Measurements from ENCODE around the gene RASAL2. TPM values are rescaled to one million over a fixed set of nuclear protein-coding genes. Genes with fewer than 3 reads are reported as not detected.

RASAL2 gene
- total RNA-seq, 1 experiment from 2014 or later, result not detected

GRCh38 chr1:178362747-178363146 lies 268.8 kb downstream of the RASAL2 start:
- Histone ChIP-seq H4K20me1 (ENCODE audit: insufficient read depth, low read depth, low read length) (no peaks in the 10 kb centered on the region), H3K9me2 (replicated peaks; ENCODE audit: insufficient read depth, low read length) (no peaks in the 10 kb centered on the region), H3K9me3 (ENCODE audit: low read length) (no peaks in the 10 kb centered on the region), H2AFZ (ENCODE audit: low read length) (peak overlapping the region; percentile 77; the same call in 1 of the 2 replicates), H3K36me3 (ENCODE audit: insufficient read depth, low read length) (no peaks in the 10 kb centered on the region), H3K4me1 (ENCODE audit: low read length) (peaks cover 4% of the 10 kb centered on the region; the same call in 1 of the 2 replicates), H3K79me2 (ENCODE audit: low read length) (no peaks in the 10 kb centered on the region), H3K4me3 (ENCODE audit: low read length) (no peak overlapping the region), H3K4me2 (ENCODE audit: low read depth, low read length, poor library complexity, severe bottlenecking) (no peak overlapping the region), H3K27ac (ENCODE audit: low read length) (no peak overlapping the region), H3K27me3 (ENCODE audit: low read length) (no peaks in the 10 kb centered on the region), H3K9ac (ENCODE audit: low read length) (no peak overlapping the region)
- no peak for DNase-seq

GRCh38 chr1:178364782-178365181 lies 270.9 kb downstream of the RASAL2 start:
- H3K27ac ChIP-seq (ENCODE audit: low read length), result no peak overlapping the region
- no peaks in the 10 kb centered on the region for H3K9me3 ChIP-seq (ENCODE audit: low read length)
- H3K4me1 ChIP-seq (ENCODE audit: low read length), result peaks cover 4% of the 10 kb centered on the region
- H4K20me1 ChIP-seq (ENCODE audit: insufficient read depth, low read depth, low read length), result no peaks in the 10 kb centered on the region
- H3K4me3 ChIP-seq (ENCODE audit: low read length), result no peak overlapping the region
- no peak overlapping the region for H3K9ac ChIP-seq (ENCODE audit: low read length)
- H3K36me3 ChIP-seq (ENCODE audit: insufficient read depth, low read length), result no peaks in the 10 kb centered on the region
- no peak overlapping the region for H2AFZ ChIP-seq (ENCODE audit: low read length)
- H3K79me2 ChIP-seq (ENCODE audit: low read length), result no peaks in the 10 kb centered on the region
- no peaks in the 10 kb centered on the region for H3K27me3 ChIP-seq (ENCODE audit: low read length)
- no peak for DNase-seq
- no peaks in the 10 kb centered on the region for H3K9me2 ChIP-seq (replicated peaks; ENCODE audit: insufficient read depth, low read length)
- no peak overlapping the region for H3K4me2 ChIP-seq (ENCODE audit: low read depth, low read length, poor library complexity, severe bottlenecking)

- Histone ChIP-seq H3K36me3 (ENCODE audit: insufficient read depth, low read length) (no peaks in the 10 kb centered on the region), H3K4me1 (ENCODE audit: low read length) (peaks cover 4% of the 10 kb centered on the region), H3K4me2 (ENCODE audit: low read depth, low read length, poor library complexity, severe bottlenecking) (no peak overlapping the region), H3K27ac (ENCODE audit: low read length) (no peak overlapping the region), H2AFZ (ENCODE audit: low read length) (no peak overlapping the region), H3K79me2 (ENCODE audit: low read length) (no peaks in the 10 kb centered on the region), H3K9ac (ENCODE audit: low read length) (no peak overlapping the region), H3K9me3 (ENCODE audit: low read length) (no peaks in the 10 kb centered on the region), H3K27me3 (ENCODE audit: low read length) (no peaks in the 10 kb centered on the region), H4K20me1 (ENCODE audit: insufficient read depth, low read depth, low read length) (no peaks in the 10 kb centered on the region), H3K9me2 (replicated peaks; ENCODE audit: insufficient read depth, low read length) (no peaks in the 10 kb centered on the region), H3K4me3 (ENCODE audit: low read length) (no peak overlapping the region)
- no peak for DNase-seq
Observed at GRCh38 chr1:178367151-178367550, 273.2 kb downstream of the RASAL2 start.

GRCh38 chr1:178368208-178368607 lies 274.3 kb downstream of the RASAL2 start:
- H3K27me3 ChIP-seq (ENCODE audit: low read length), result no peaks in the 10 kb centered on the region
- no peaks in the 10 kb centered on the region for H3K9me3 ChIP-seq (ENCODE audit: low read length)
- no peak for DNase-seq
- H3K9me2 ChIP-seq (replicated peaks; ENCODE audit: insufficient read depth, low read length), result no peaks in the 10 kb centered on the region
- no peak overlapping the region for H3K9ac ChIP-seq (ENCODE audit: low read length)
- H3K27ac ChIP-seq (ENCODE audit: low read length), result no peak overlapping the region
- H3K36me3 ChIP-seq (ENCODE audit: insufficient read depth, low read length), result no peaks in the 10 kb centered on the region
- H3K4me3 ChIP-seq (ENCODE audit: low read length), result no peak overlapping the region
- no peaks in the 10 kb centered on the region for H3K79me2 ChIP-seq (ENCODE audit: low read length)
- H3K4me2 ChIP-seq (ENCODE audit: low read depth, low read length, poor library complexity, severe bottlenecking), result no peak overlapping the region
- H4K20me1 ChIP-seq (ENCODE audit: insufficient read depth, low read depth, low read length), result no peaks in the 10 kb centered on the region
- peaks cover 4% of the 10 kb centered on the region for H3K4me1 ChIP-seq (ENCODE audit: low read length)
- no peak overlapping the region for H2AFZ ChIP-seq (ENCODE audit: low read length)

GRCh38 chr1:178371235-178371634 lies 277.3 kb downstream of the RASAL2 start:
- no peak overlapping the region for H2AFZ ChIP-seq (ENCODE audit: low read length)
- no peaks in the 10 kb centered on the region for H3K79me2 ChIP-seq (ENCODE audit: low read length)
- H3K4me2 ChIP-seq (ENCODE audit: low read depth, low read length, poor library complexity, severe bottlenecking), result no peak overlapping the region
- peaks cover 4% of the 10 kb centered on the region for H3K4me1 ChIP-seq (ENCODE audit: low read length)
- no peaks in the 10 kb centered on the region for H3K36me3 ChIP-seq (ENCODE audit: insufficient read depth, low read length)
- no peak overlapping the region for H3K4me3 ChIP-seq (ENCODE audit: low read length)
- H3K9me2 ChIP-seq (replicated peaks; ENCODE audit: insufficient read depth, low read length), result no peaks in the 10 kb centered on the region
- H4K20me1 ChIP-seq (ENCODE audit: insufficient read depth, low read depth, low read length), result no peaks in the 10 kb centered on the region
- H3K27ac ChIP-seq (ENCODE audit: low read length), result no peak overlapping the region
- H3K9ac ChIP-seq (ENCODE audit: low read length), result no peak overlapping the region
- no peaks in the 10 kb centered on the region for H3K27me3 ChIP-seq (ENCODE audit: low read length)
- no peaks in the 10 kb centered on the region for H3K9me3 ChIP-seq (ENCODE audit: low read length)
- DNase-seq, result no peak

- Histone ChIP-seq H3K4me3 (ENCODE audit: low read length) (no peak overlapping the region), H3K4me2 (ENCODE audit: low read depth, low read length, poor library complexity, severe bottlenecking) (no peak overlapping the region), H3K36me3 (ENCODE audit: insufficient read depth, low read length) (no peaks in the 10 kb centered on the region), H3K9me2 (replicated peaks; ENCODE audit: insufficient read depth, low read length) (no peaks in the 10 kb centered on the region), H3K4me1 (ENCODE audit: low read length) (peaks cover 4% of the 10 kb centered on the region), H3K9me3 (ENCODE audit: low read length) (no peaks in the 10 kb centered on the region), H3K27ac (ENCODE audit: low read length) (no peak overlapping the region), H3K27me3 (ENCODE audit: low read length) (no peaks in the 10 kb centered on the region), H3K79me2 (ENCODE audit: low read length) (no peaks in the 10 kb centered on the region), H2AFZ (ENCODE audit: low read length) (no peak overlapping the region), H4K20me1 (ENCODE audit: insufficient read depth, low read depth, low read length) (no peaks in the 10 kb centered on the region), H3K9ac (ENCODE audit: low read length) (no peak overlapping the region)
- DNase-seq, result no peak
Observed at GRCh38 chr1:178371933-178372388, 278.1 kb downstream of the RASAL2 start.

- H3K4me3 ChIP-seq (ENCODE audit: low read length), result no peak overlapping the region
- DNase-seq, result no peak
- no peaks in the 10 kb centered on the region for H4K20me1 ChIP-seq (ENCODE audit: insufficient read depth, low read depth, low read length)
- H2AFZ ChIP-seq (ENCODE audit: low read length), result no peak overlapping the region
- no peaks in the 10 kb centered on the region for H3K4me1 ChIP-seq (ENCODE audit: low read length)
- H3K27ac ChIP-seq (ENCODE audit: low read length), result no peak overlapping the region
- H3K4me2 ChIP-seq (ENCODE audit: low read depth, low read length, poor library complexity, severe bottlenecking), result no peak overlapping the region
- no peaks in the 10 kb centered on the region for H3K27me3 ChIP-seq (ENCODE audit: low read length)
- no peaks in the 10 kb centered on the region for H3K9me3 ChIP-seq (ENCODE audit: low read length)
- H3K9me2 ChIP-seq (replicated peaks; ENCODE audit: insufficient read depth, low read length), result no peaks in the 10 kb centered on the region
- H3K36me3 ChIP-seq (ENCODE audit: insufficient read depth, low read length), result no peaks in the 10 kb centered on the region
- no peak overlapping the region for H3K9ac ChIP-seq (ENCODE audit: low read length)
- H3K79me2 ChIP-seq (ENCODE audit: low read length), result no peaks in the 10 kb centered on the region
Observed at GRCh38 chr1:178374016-178374415, 280.1 kb downstream of the RASAL2 start.

- H3K4me1 ChIP-seq (ENCODE audit: low read length), result peaks cover 3% of the 10 kb centered on the region; the same call in 1 of the 2 replicates
- no peaks in the 10 kb centered on the region for H3K27me3 ChIP-seq (ENCODE audit: low read length)
- H4K20me1 ChIP-seq (ENCODE audit: insufficient read depth, low read depth, low read length), result no peaks in the 10 kb centered on the region
- no peak overlapping the region for H3K4me2 ChIP-seq (ENCODE audit: low read depth, low read length, poor library complexity, severe bottlenecking)
- H2AFZ ChIP-seq (ENCODE audit: low read length), result no peak overlapping the region
- H3K9me3 ChIP-seq (ENCODE audit: low read length), result no peaks in the 10 kb centered on the region
- no peak overlapping the region for H3K4me3 ChIP-seq (ENCODE audit: low read length)
- no peak overlapping the region for H3K27ac ChIP-seq (ENCODE audit: low read length)
- H3K9ac ChIP-seq (ENCODE audit: low read length), result no peak overlapping the region
- no peaks in the 10 kb centered on the region for H3K9me2 ChIP-seq (replicated peaks; ENCODE audit: insufficient read depth, low read length)
- no peaks in the 10 kb centered on the region for H3K79me2 ChIP-seq (ENCODE audit: low read length)
- DNase-seq, result no peak
- no peaks in the 10 kb centered on the region for H3K36me3 ChIP-seq (ENCODE audit: insufficient read depth, low read length)
Observed at GRCh38 chr1:178376008-178376407, 282.1 kb downstream of the RASAL2 start.

GRCh38 chr1:178379807-178380206 lies 285.9 kb downstream of the RASAL2 start:
- Histone ChIP-seq H3K27ac (ENCODE audit: low read length) (no peak overlapping the region), H3K79me2 (ENCODE audit: low read length) (no peaks in the 10 kb centered on the region), H4K20me1 (ENCODE audit: insufficient read depth, low read depth, low read length) (no peaks in the 10 kb centered on the region), H3K9me3 (ENCODE audit: low read length) (no peaks in the 10 kb centered on the region), H3K9ac (ENCODE audit: low read length) (no peak overlapping the region), H3K4me1 (ENCODE audit: low read length) (peaks cover 4% of the 10 kb centered on the region; the same call in 1 of the 2 replicates), H3K4me3 (ENCODE audit: low read length) (no peak overlapping the region), H3K27me3 (ENCODE audit: low read length) (no peaks in the 10 kb centered on the region), H3K9me2 (replicated peaks; ENCODE audit: insufficient read depth, low read length) (no peaks in the 10 kb centered on the region), H3K36me3 (ENCODE audit: insufficient read depth, low read length) (no peaks in the 10 kb centered on the region), H3K4me2 (ENCODE audit: low read depth, low read length, poor library complexity, severe bottlenecking) (no peak overlapping the region), H2AFZ (ENCODE audit: low read length) (no peak overlapping the region)
- DNase-seq, result peak; percentile 71
